ENCODE data around the gene ARSG. TPM values are rescaled to one million over a fixed set of nuclear protein-coding genes. Genes with fewer than 3 reads are reported as not detected.

Gene ARSG
- total and polyA plus RNA-seq, 2 donors (not counting 1 experiment from before 2014, with no cell fraction given), result 5.5 to 18.4 TPM

- H3K4me1 Mint-ChIP-seq, result peaks cover 50% of the 10 kb centered on the region
- Histone ChIP-seq H3K4me1 (ENCODE audit: control insufficient read depth in 2 of 2, insufficient read depth in 2 of 2, low read length in 2 of 2) (peaks cover 39 to 40% of the 10 kb centered on the region in 2 donors), H3K9ac (ENCODE audit: low read length) (no peak overlapping the region), H4K20me1 (ENCODE audit: control insufficient read depth, insufficient read depth, low read length, poor library complexity, severe bottlenecking) (no peaks in the 10 kb centered on the region), H3K27ac (ENCODE audit: low read length in 2 of 2) (no peak overlapping the region), H3K36me3 (replicated peaks in 1 of 2; ENCODE audit: control extremely low read depth in 1 of 2, control insufficient read depth in 1 of 2, extremely low read depth in 1 of 2, insufficient read depth in 2 of 2, low read length in 1 of 2) (peaks cover 0 to 3% of the 10 kb centered on the region in 2 experiments), H3K79me2 (ENCODE audit: control insufficient read depth, insufficient read depth, low read length) (no peaks in the 10 kb centered on the region), H3K4me3 (ENCODE audit: control extremely low read depth in 1 of 5, extremely low read depth in 1 of 5, insufficient read depth in 1 of 5, low read depth in 2 of 5, low read length in 4 of 5) (no peak overlapping the region), H3K27me3 (replicated peaks in 1 of 4; ENCODE audit: control extremely low read depth in 1 of 4, control insufficient read depth in 3 of 4, insufficient read depth in 4 of 4, low read length in 3 of 4) (no peaks in the 10 kb centered on the region), H3K9me3 (ENCODE audit: control extremely low read depth in 1 of 3, control insufficient read depth in 2 of 3, insufficient read depth in 1 of 3, low read length in 2 of 3) (no peaks in the 10 kb centered on the region), H3K4me2 (replicated peaks; ENCODE audit: low read depth, low read length, poor library complexity, severe bottlenecking) (peak overlapping the region; percentile 33), H2AFZ (ENCODE audit: insufficient read depth, low read depth, low read length, poor library complexity, severe bottlenecking) (no peak overlapping the region)
- ChIA-PET POLR2A (interaction anchor here (0.6 to 2.9 kb wide), 2 partner anchors 22 to 171 kb away, joined by 6 to 16 read pairs; partner anchors contain the start of gene WIPI1), CTCF (interaction anchor here (0.6 to 7.6 kb wide), 36 partner anchors 8 to 865 kb away, joined by 3 to 66 read pairs (median 4); partner anchors contain the start of genes AMZ2 and WIPI1)
- peak; percentile 85 for TF ChIP-seq CTCF (IDR thresholded peaks at IDR 0.05)
- no peak for TF ChIP-seq EZH2 (IDR thresholded peaks at IDR 0.05; ENCODE audit: borderline replicate concordance, insufficient read depth, low read depth, low read length, poor library complexity, severe bottlenecking)
- H3K27me3 Mint-ChIP-seq, result no peaks in the 10 kb centered on the region
- 68% methylated on average over 16 of the region's 20 CpGs for WGBS (ENCODE audit: insufficient coverage)
- peak overlapping the region; percentile 13 for H3K27ac Mint-ChIP-seq
- peak; percentile 74 for ATAC-seq (ENCODE audit: low read depth)
- peak overlapping the region; percentile 63 for H3K4me3 Mint-ChIP-seq
- intact Hi-C loops (cut with micrococcal nuclease), result loop anchor here (1.0 to 10.0 kb wide), 7 partner anchors 21 to 264 kb away; partner anchors contain the start of genes ARSG, SLC16A6 and WIPI1
- peak; percentile 86 for DNase-seq
- H3K9me3 Mint-ChIP-seq (ENCODE audit: insufficient read depth), result no peaks in the 10 kb centered on the region
Measured at GRCh38 chr17:68435876-68436842, 144.9 kb downstream of the ARSG start.

Data from B cell (primary cell).